Ovary (tissue), 9 donors: ENCODE data around the gene ATP13A4. TPM values are rescaled to one million over a fixed set of nuclear protein-coding genes. Genes with fewer than 3 reads are reported as not detected.

Experiments used
- DNase-seq, 5 donors: peaks; one replicate each; pipeline ENCODE4 v3.0.0-alpha.2; 2019 to 2020
- H3K27ac ChIP-seq, 2 donors: fragments of 200-600 bp; one replicate each; pipeline versions ENCODE4 v1.5.1 to v1.8.0; 2019 to 2022
- H3K27me3 ChIP-seq: fragments of 200-600 bp; one replicate; pipeline ENCODE4 v1.8.0; 2022
- H3K36me3 ChIP-seq: fragments of 200-600 bp; sonication (generic); one replicate; pipeline ENCODE4 v1.5.1; 2019
- H3K4me1 ChIP-seq: one replicate; pipeline ENCODE4 v1.8.1; 2013; ENCODE audit warnings: mild to moderate bottlenecking, moderate library complexity; ENCODE audit not compliant: insufficient read depth
- H3K4me3 ChIP-seq: fragments of 200-600 bp; sonication (generic); one replicate; pipeline ENCODE4 v1.5.1; 2017
- H3K9me3 ChIP-seq, 2 donors: fragments of 200-600 bp in 1 of 2; sonication (generic) in 1 of 2; one replicate each; pipeline versions ENCODE4 v1.5.1 to v1.8.1; 2013 to 2019; ENCODE audit warnings: mild to moderate bottlenecking in 1 of 2, moderate library complexity in 1 of 2
- EP300 ChIP-seq: sonication (generic); formaldehyde crosslinking; IDR thresholded peaks from one replicate; pipeline ENCODE4 v1.6.1; 2017; ENCODE audit warnings: antibody characterized with exemption
- POLR2A ChIP-seq: fragments of 450-650 bp; IDR thresholded peaks from one replicate; pipeline ENCODE4 v1.6.1; 2017; ENCODE audit warnings: antibody characterized with exemption, mild to moderate bottlenecking, moderate library complexity
- WGBS, 3 donors: extraction: QIAGEN DNeasy Blood & Tissue Kit in 1 of 3; methylation state at CpG; one replicate each; pipeline versions ENCODE4 v1.1.5 to v1.1.7; 2013 to 2017; 5-methylcytosine and 5-hydroxymethylcytosine counted together
- intact Hi-C, 4 donors: fragments of 100-400 bp; cut with DNase I; formaldehyde crosslinking; loops; one replicate each; pipeline versions ENCODE4 v1.11.0 to v1.15.1; 2022 to 2023
- polyA plus RNA-seq, 2 donors: library from polyadenylated mRNA; stranded (reverse); fragments of 200-250 nt in 1 of 2; fragments of 350-450 nt in 1 of 2; fragmentation: Illumina TruSeq in 1 of 2; extraction: RNeasy Lipid Tissue Mini Kit (QIAGEN cat#74804) in 1 of 2; gene quantifications; one replicate each; pipeline ENCODE4 v1.2.3, GENCODE V29; 2013 to 2014
- total RNA-seq, 7 donors: library from RNA; depleted of rRNA in 2 of 7; stranded (reverse); fragments of >200 nt in 2 of 7; fragmentation: NEBNext Ultra II Directional in 3 of 7; extraction: Animal tissue kit (Norgen Biotek cat#: 25700) in 3 of 7; gene quantifications; one replicate each; pipeline versions ENCODE4 v1.1.0 to v1.2.4, GENCODE V29; 2016 to 2023
- TF ChIP-seq, protein P1 (sequence below), 3 donors: fragments of 450-650 bp in 2 of 3; fragments of 200-600 bp in 1 of 3; IDR thresholded peaks; one replicate each; pipeline versions ENCODE4 v1.5.1 to v1.8.0; 2016 to 2022; ENCODE audit warnings: antibody characterized with exemption in 3 of 3, mild to moderate bottlenecking in 1 of 3
- donor health status: DM: no; HTN: no; CAD: no; lungs with moderate emphysema.
- donor health status: DM: no; HTN: no; CAD: no.
- donor health status: Bipolar disorder and iron deficiency.
- donor health status: DM: yes; HTN: yes; CAD: no.
- donor health status: DM: no; HTN: no; CAD: no.
- donor health status: DM: yes; HTN: yes; CAD: no.

The ATP13A4 gene
- total and polyA plus RNA-seq, 9 donors = 0.27 to 17.5 (median 0.51) TPM

GRCh38 chr3:193594946-193595689 is 40.4 kb upstream of the ATP13A4 start:
- TF ChIP-seq EP300 = no peak
- no peak for TF ChIP-seq POLR2A
- TF ChIP-seq, protein P1, sequence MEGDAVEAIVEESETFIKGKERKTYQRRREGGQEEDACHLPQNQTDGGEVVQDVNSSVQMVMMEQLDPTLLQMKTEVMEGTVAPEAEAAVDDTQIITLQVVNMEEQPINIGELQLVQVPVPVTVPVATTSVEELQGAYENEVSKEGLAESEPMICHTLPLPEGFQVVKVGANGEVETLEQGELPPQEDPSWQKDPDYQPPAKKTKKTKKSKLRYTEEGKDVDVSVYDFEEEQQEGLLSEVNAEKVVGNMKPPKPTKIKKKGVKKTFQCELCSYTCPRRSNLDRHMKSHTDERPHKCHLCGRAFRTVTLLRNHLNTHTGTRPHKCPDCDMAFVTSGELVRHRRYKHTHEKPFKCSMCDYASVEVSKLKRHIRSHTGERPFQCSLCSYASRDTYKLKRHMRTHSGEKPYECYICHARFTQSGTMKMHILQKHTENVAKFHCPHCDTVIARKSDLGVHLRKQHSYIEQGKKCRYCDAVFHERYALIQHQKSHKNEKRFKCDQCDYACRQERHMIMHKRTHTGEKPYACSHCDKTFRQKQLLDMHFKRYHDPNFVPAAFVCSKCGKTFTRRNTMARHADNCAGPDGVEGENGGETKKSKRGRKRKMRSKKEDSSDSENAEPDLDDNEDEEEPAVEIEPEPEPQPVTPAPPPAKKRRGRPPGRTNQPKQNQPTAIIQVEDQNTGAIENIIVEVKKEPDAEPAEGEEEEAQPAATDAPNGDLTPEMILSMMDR (IDR thresholded peaks at IDR 0.05) = no peak
- Histone ChIP-seq H3K4me1 (peaks cover 8% of the 10 kb centered on the region), H3K4me3 (no peak overlapping the region), H3K27me3 (no peaks in the 10 kb centered on the region), H3K9me3 (no peaks in the 10 kb centered on the region), H3K36me3 (no peaks in the 10 kb centered on the region), H3K27ac (no peak overlapping the region)
- no peak for DNase-seq
- intact Hi-C loops = no loop called here
- WGBS, 3 donors = 63 to 69% (median 65%) methylated on average over 1 of the region's 1 CpG

- H3K27me3 ChIP-seq = no peaks in the 10 kb centered on the region
- H3K9me3 ChIP-seq = no peaks in the 10 kb centered on the region
- DNase-seq = no peak
- H3K36me3 ChIP-seq = no peaks in the 10 kb centered on the region
- H3K4me1 ChIP-seq = peaks cover 8% of the 10 kb centered on the region
- 0 to 1% (median 1%) methylated on average over 11 of the region's 11 CpGs for WGBS, 3 donors
- intact Hi-C loops = no loop called here
- peak overlapping the region in 1 of 2 donors; percentile 78 for H3K27ac ChIP-seq
- peak overlapping the region; percentile 96 for H3K4me3 ChIP-seq
- TF ChIP-seq, protein P1 (IDR thresholded peaks at IDR 0.05) = no peak
- TF ChIP-seq POLR2A = no peak
- no peak for TF ChIP-seq EP300
Observed at GRCh38 chr3:193593668-193594030, 39.0 kb upstream of the ATP13A4 start.

- Histone ChIP-seq H3K4me3 (peak within 1 kb of the TSS; percentile 96), H3K9me3 (no peaks in the 10 kb centered on the region), H3K36me3 (no peaks in the 10 kb centered on the region), H3K27ac (peak within 1 kb of the TSS; percentile 68 to 78), H3K27me3 (no peaks in the 10 kb centered on the region), H3K4me1 (peaks cover 8% of the 10 kb centered on the region)
- intact Hi-C loops = no loop called here
- peak; percentile 97 to 99 (median 98) for DNase-seq
- 0 to 1% (median 1%) methylated on average over 55 of the region's 55 CpGs for WGBS, 3 donors
- TF ChIP-seq EP300 (no peak), POLR2A (peak; percentile 53)
- TF ChIP-seq, protein P1 (IDR thresholded peaks at IDR 0.05) = peak in 1 of 3 donors; percentile 40
Observed at GRCh38 chr3:193592841-193593667, 38.4 kb upstream of the ATP13A4 start, which contains the start of gene OPA1. OPA1 (plus strand) TSS chr3:193593208; CDS start chr3:193593378, 170 bp downstream.

- DNase-seq = no peak
- no peaks in the 10 kb centered on the region for H3K27me3 ChIP-seq
- intact Hi-C loops = no loop called here
- TF ChIP-seq, protein P1 (IDR thresholded peaks at IDR 0.05) = no peak
- TF ChIP-seq POLR2A = no peak
- no peak for TF ChIP-seq EP300
- no peaks in the 10 kb centered on the region for H3K36me3 ChIP-seq
- no peaks in the 10 kb centered on the region for H3K9me3 ChIP-seq
- WGBS, 3 donors = 80 to 86% (median 85%) methylated on average over 6 of the region's 6 CpGs
- no peak overlapping the region for H3K27ac ChIP-seq
- H3K4me1 ChIP-seq = peaks cover 8% of the 10 kb centered on the region
- H3K4me3 ChIP-seq = no peak overlapping the region
Observed at GRCh38 chr3:193590088-193590856, 35.6 kb upstream of the ATP13A4 start.
